Measurements from ENCODE around the gene ABHD17B.

Gene ABHD17B

GRCh38 chr9:71821405-71821804, 89.6 kb downstream of the ABHD17B start:
- DNase-seq (ENCODE audit: low read depth), result no peak

DNA sequence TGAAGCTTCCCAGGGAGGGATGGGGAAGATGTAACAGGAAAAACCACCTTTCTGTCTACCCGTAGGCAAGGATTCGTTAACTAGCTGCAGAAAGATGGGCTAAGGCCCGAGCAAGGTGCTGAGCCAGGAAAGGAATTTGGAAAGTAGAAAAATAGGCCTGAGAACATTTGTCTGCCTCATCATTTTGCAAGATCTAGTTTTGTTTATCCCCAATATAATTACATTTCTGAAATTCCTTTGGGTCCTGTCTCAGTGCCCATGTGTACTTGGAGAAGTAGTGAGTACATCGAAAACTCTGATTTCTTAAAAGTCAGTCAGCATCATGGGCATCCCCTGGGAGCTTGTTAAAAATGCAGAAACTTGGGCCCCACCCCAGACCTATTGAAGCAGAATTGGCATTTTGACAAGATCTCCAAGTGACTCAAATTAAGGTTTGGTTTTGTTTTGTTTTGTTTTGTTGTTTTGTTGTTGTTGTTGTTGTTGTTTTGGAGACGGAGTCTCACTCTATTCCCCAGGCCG, 90.5 kb downstream of the ABHD17B start:
- no peak for DNase-seq (ENCODE audit: low read depth)

GRCh38 chr9:71819115-71819739, 91.8 kb downstream of the ABHD17B start:
- DNase-seq (ENCODE audit: low read depth), result peak; percentile 33

GRCh38 chr9:71816916-71817451, 94.0 kb downstream of the ABHD17B start:
- DNase-seq (ENCODE audit: low read depth), result no peak
